GM12878 (cell line): Measurements from ENCODE around the gene SPTY2D1. TPM values are rescaled to one million over a fixed set of nuclear protein-coding genes. Genes with fewer than 3 reads are reported as not detected.

ENCODE experiments used
- ATAC-seq: fragments of 200-7000 bp; cut with Tn5 transposase; 3 replicates; pipeline ENCODE4 v1.9.1; 2020; ENCODE audit warnings: mild to moderate bottlenecking, moderate library complexity
- BruUV-seq: library from RNA; stranded (reverse); fragments of 400-500 nt; replicated peaks from 2 replicates; lab custom pipeline; 2021; lab: Mats Ljungman, UMichigan
- CTCF ChIA-PET: fragments of 300-600 bp; sonication (Branson Sonifier 250); formaldehyde crosslinking; extraction: SDS; loops from one replicate; lab custom pipeline; 2021; ENCODE audit warnings: inconsistent platforms; lab: Yijun Ruan, JAX
- POLR2A ChIA-PET: fragments of 350-600 bp; formaldehyde crosslinking; extraction: SDS; loops from one replicate; lab custom pipeline; 2021; ENCODE audit warnings: inconsistent platforms; lab: Charles Lee
- RAD21 ChIA-PET: fragments of 300-600 bp; sonication (Branson Sonifier 250); formaldehyde crosslinking; loops from one replicate; lab custom pipeline; 2023; ENCODE audit warnings: antibody characterized with exemption; ENCODE audit not compliant: unreplicated experiment; lab: Charles Lee
- SMC1A ChIA-PET: fragments of 300-600 bp; sonication (Branson Sonifier 250); formaldehyde crosslinking; loops from one replicate; lab custom pipeline; 2023; ENCODE audit not compliant: unreplicated experiment, uncharacterized antibody; lab: Charles Lee
- DNase-seq: peaks from one replicate; pipeline ENCODE4 v3.0.0-alpha.2; 2011; ENCODE audit warnings: low read depth, low spot score
- FAIRE-seq: peaks from 3 replicates; lab custom pipeline; 2011; peaks lifted over from hg19 to GRCh38; lab: Jason Lieb, UNC
- H2AFZ ChIP-seq: 2 replicates; pipeline ENCODE4 v1.6.0; 2011; ENCODE audit warnings: low read depth, low read length, control low read depth; ENCODE audit not compliant: control insufficient read depth
- H3K27ac ChIP-seq: 2 replicates; pipeline ENCODE4 v1.5.1; 2011; ENCODE audit warnings: control low read depth; ENCODE audit not compliant: control insufficient read depth, insufficient read depth
- H3K27me3 ChIP-seq, 2 experiments: replicated peaks in 1 of 2; 2 replicates each; pipeline versions ENCODE4 v1.6.0 to v1.6.1; 2011; ENCODE audit warnings: low read length in 1 of 2; ENCODE audit not compliant: control insufficient read depth in 2 of 2, insufficient read depth in 2 of 2
- H3K36me3 ChIP-seq, 2 experiments: 2 replicates each; pipeline ENCODE4 v1.5.1; 2011; ENCODE audit warnings: low read length in 1 of 2; ENCODE audit not compliant: control insufficient read depth in 2 of 2, insufficient read depth in 2 of 2
- H3K4me1 ChIP-seq: 2 replicates; pipeline ENCODE4 v1.6.1; 2011; ENCODE audit warnings: mild to moderate bottlenecking, low read length, moderate library complexity, mixed read lengths; ENCODE audit not compliant: control insufficient read depth, insufficient read depth
- H3K4me2 ChIP-seq: 2 replicates; pipeline ENCODE4 v1.6.0; 2011; ENCODE audit warnings: control low read depth; ENCODE audit not compliant: control insufficient read depth, insufficient read depth
- H3K4me3 ChIP-seq: fragments of 200-600 bp; sonication (generic); 2 replicates; pipeline ENCODE4 v1.5.1; 2016
- H3K79me2 ChIP-seq: 2 replicates; pipeline ENCODE4 v1.6.0; 2011; ENCODE audit warnings: low read length; ENCODE audit not compliant: control insufficient read depth, insufficient read depth
- H3K9ac ChIP-seq: 2 replicates; pipeline ENCODE4 v1.8.0; 2011; ENCODE audit warnings: low read length, control low read depth, mixed read lengths; ENCODE audit not compliant: control insufficient read depth, insufficient read depth
- H3K9me3 ChIP-seq: replicated peaks from 3 replicates; pipeline ENCODE4 v1.5.1; 2011; ENCODE audit warnings: mild to moderate bottlenecking, low read length; ENCODE audit not compliant: control insufficient read depth, insufficient read depth
- H4K20me1 ChIP-seq: 2 replicates; pipeline ENCODE4 v1.6.0; 2011; ENCODE audit not compliant: control insufficient read depth, insufficient read depth
- BMI1 ChIP-seq: fragments of 450-650 bp; IDR thresholded peaks from 2 replicates; pipeline ENCODE4 v1.6.1; 2016; ENCODE audit warnings: mild to moderate bottlenecking, moderate library complexity, borderline replicate concordance
- BRCA1 ChIP-seq: IDR thresholded peaks from 2 replicates; pipeline ENCODE4 v1.6.1; 2011; ENCODE audit warnings: low read depth, low read length, improper control_type of control experiment
- CHD4 ChIP-seq: fragments of 200-600 bp; sonication (generic); IDR thresholded peaks from 2 replicates; pipeline ENCODE4 v1.6.1; 2016; ENCODE audit warnings: mild to moderate bottlenecking
- E2F8 ChIP-seq: fragments of 450-650 bp; IDR thresholded peaks from 2 replicates; pipeline ENCODE4 v1.6.1; 2018; ENCODE audit warnings: mild to moderate bottlenecking, low read depth, moderate library complexity; ENCODE audit not compliant: partially characterized antibody
- MEF2A ChIP-seq: IDR thresholded peaks from 2 replicates; pipeline ENCODE4 v1.6.1; 2011; ENCODE audit warnings: low read depth, mild to moderate bottlenecking, low read length, moderate library complexity; ENCODE audit not compliant: insufficient read depth
- MTA2 ChIP-seq: fragments of 450-650 bp; IDR thresholded peaks from 2 replicates; pipeline ENCODE4 v1.6.1; 2016; ENCODE audit warnings: low read depth, mild to moderate bottlenecking, moderate library complexity
- MYC ChIP-seq: IDR thresholded peaks from 2 replicates; pipeline ENCODE4 v1.6.1; 2011; ENCODE audit warnings: mild to moderate bottlenecking, low read length, moderate library complexity, inconsistent platforms; ENCODE audit not compliant: insufficient read depth, insufficient replicate concordance, insufficient read length, severe bottlenecking
- NFYA ChIP-seq: IDR thresholded peaks from 2 replicates; pipeline ENCODE4 v1.6.1; 2011; ENCODE audit warnings: low read depth, mild to moderate bottlenecking, low read length, improper control_type of control experiment, borderline replicate concordance
- POU2F2 ChIP-seq: IDR thresholded peaks from 3 replicates; pipeline ENCODE4 v1.6.1; 2011; ENCODE audit warnings: low read depth, mild to moderate bottlenecking, low read length, borderline replicate concordance
- RCOR1 ChIP-seq: conservative IDR thresholded peaks from 2 replicates; pipeline ENCODE4 v1.6.1; 2012; ENCODE audit warnings: low read depth, low read length, improper control_type of control experiment
- SREBF2 ChIP-seq: IDR thresholded peaks from 2 replicates; pipeline ENCODE4 v1.6.1; 2012; ENCODE audit warnings: mild to moderate bottlenecking, low read length
- TBL1XR1 ChIP-seq: IDR thresholded peaks from 2 replicates; pipeline ENCODE4 v1.6.1; 2012; ENCODE audit warnings: low read depth, low read length, improper control_type of control experiment
- USF2 ChIP-seq: IDR thresholded peaks from 2 replicates; pipeline ENCODE4 v1.6.1; 2011; ENCODE audit warnings: low read depth, low read length, improper control_type of control experiment, borderline replicate concordance
- WRNIP1 ChIP-seq: IDR thresholded peaks from 2 replicates; pipeline ENCODE4 v1.6.1; 2011; ENCODE audit warnings: low read depth, low read length, improper control_type of control experiment, borderline replicate concordance
- ZNF24 ChIP-seq: fragments of 450-650 bp; IDR thresholded peaks from 2 replicates; pipeline ENCODE4 v1.6.1; 2017; ENCODE audit warnings: antibody characterized with exemption, mild to moderate bottlenecking
- WGBS: methylation state at CpG from one replicate; pipeline ENCODE4 v1.1.6; 2016; ENCODE audit warnings: low lambda C conversion rate; ENCODE audit not compliant: insufficient replicate concordance, insufficient coverage; ENCODE audit errors: missing lambda C conversion rate; 5-methylcytosine and 5-hydroxymethylcytosine counted together
- in situ Hi-C: fragments of 300-500 bp; cut with MboI; formaldehyde crosslinking; loops from 9 replicates; pipeline ENCODE4 v1.14.3; 2018; ENCODE audit warnings: mixed read lengths
- intact Hi-C: fragments of 100-400 bp; cut with micrococcal nuclease; formaldehyde crosslinking; loops from one replicate; pipeline ENCODE4 v1.14.2; 2022; ENCODE audit not compliant: unreplicated experiment
- polyA plus RNA-seq, 11 experiments: library from polyadenylated mRNA; depleted of rRNA in 4 of 11; unstranded in 6 of 11; stranded (reverse) in 5 of 11; fragments of >200 nt; fragmentation: Nextera tagmentation in 4 of 11; fragmentation: Illumina TruSeq in 1 of 11; extraction: Ambion mirVana in 4 of 11; extraction: Trizol in 1 of 11; gene quantifications; 1 replicate in 1 of 11; 2 replicates in 10 of 11; pipeline versions ENCODE4 v1.2.1 to v1.2.3, GENCODE V29; 2011 to 2016; ENCODE audit warnings: inconsistent platforms in 2 of 11, missing spikeins in 2 of 11, low read depth in 1 of 11
- total RNA-seq, 4 experiments: library from RNA; depleted of rRNA in 3 of 4; stranded (reverse); fragments of >200 nt in 3 of 4; fragmentation: Illumina TruSeq in 1 of 4; extraction: Trizol in 1 of 4; gene quantifications; 2 replicates each; pipeline versions ENCODE4 v1.2.1 to v1.2.3, GENCODE V29; 2013 to 2021

The SPTY2D1 gene
- total and polyA plus RNA-seq, 10 of the 15 experiments (the other 5 are each of a cell fraction or from before 2014, with no cell fraction given) = 4.6 to 31.1 (median 15.5) TPM

GRCh38 chr11:18671246-18671645 is 37.1 kb upstream of the SPTY2D1 start:
- no peak overlapping the region for H3K27ac ChIP-seq
- H3K9ac ChIP-seq = no peak overlapping the region
- H3K4me3 ChIP-seq = no peak overlapping the region
- no peaks in the 10 kb centered on the region; a peak in 1 of 4 replicates for H3K27me3 ChIP-seq
- H2AFZ ChIP-seq = no peak overlapping the region
- in situ Hi-C loops = no loop called here
- SMC1A ChIA-PET = no interaction called here
- no peak overlapping the region for H3K4me2 ChIP-seq
- TF ChIP-seq USF2 (no peak), NFYA (no peak), SREBF2 (no peak), POU2F2 (no peak), MYC (no peak)
- TF ChIP-seq, all 136 proteins: peak for 0
- DNase-seq (no peak), ATAC-seq (no peak), FAIRE-seq (no peak)
- Histone ChIP-seq H3K9me3 (no peaks in the 10 kb centered on the region), H3K4me1 (no peaks in the 10 kb centered on the region), H3K36me3 (no peaks in the 10 kb centered on the region), H3K79me2 (no peaks in the 10 kb centered on the region), H4K20me1 (no peaks in the 10 kb centered on the region)
- intact Hi-C loops = no loop called here
- no TSS peak for BruUV-seq
- ChIA-PET POLR2A (no interaction called here), CTCF (no interaction called here), RAD21 (no interaction called here)
- 43% methylated on average over 2 of the region's 2 CpGs for WGBS

GRCh38 chr11:18669711-18670110 is 35.6 kb upstream of the SPTY2D1 start:
- H3K79me2 ChIP-seq = no peaks in the 10 kb centered on the region
- intact Hi-C loops = no loop called here
- H3K36me3 ChIP-seq = no peaks in the 10 kb centered on the region
- in situ Hi-C loops = no loop called here
- WGBS = 57% methylated on average over 4 of the region's 4 CpGs
- H4K20me1 ChIP-seq = no peaks in the 10 kb centered on the region
- no peak overlapping the region for H3K9ac ChIP-seq
- no peaks in the 10 kb centered on the region; a peak in 1 of 4 replicates for H3K27me3 ChIP-seq
- ChIA-PET POLR2A (no interaction called here), RAD21 (no interaction called here), SMC1A (no interaction called here), CTCF (interaction anchor here (0.8 to 1.1 kb wide), 2 partner anchors 52 to 129 kb away, joined by 3 read pairs; no protein-coding TSS in a partner anchor)
- no peak overlapping the region for H3K4me2 ChIP-seq
- no peaks in the 10 kb centered on the region for H3K9me3 ChIP-seq
- H2AFZ ChIP-seq = no peak overlapping the region
- no peak for DNase-seq
- no peak for ATAC-seq
- H3K27ac ChIP-seq = no peak overlapping the region
- FAIRE-seq = no peak
- no peaks in the 10 kb centered on the region for H3K4me1 ChIP-seq
- no peak for TF ChIP-seq RCOR1
- TF ChIP-seq MTA2 = no peak
- no peak for TF ChIP-seq E2F8
- TF ChIP-seq BMI1 = no peak
- TF ChIP-seq BRCA1 = no peak
- TF ChIP-seq WRNIP1 = no peak
- TF ChIP-seq TBL1XR1 = no peak
- no peak for TF ChIP-seq ZNF24
- TF ChIP-seq MEF2A = no peak
- TF ChIP-seq CHD4 = no peak
- no TSS peak for BruUV-seq
- no peak overlapping the region for H3K4me3 ChIP-seq
